Endothelial cell (in vitro differentiated cells): ENCODE data around the gene CCT4. TPM values are rescaled to one million over a fixed set of nuclear protein-coding genes. Genes with fewer than 3 reads are reported as not detected.

Source experiments
- DNase-seq: peaks from one replicate; pipeline ENCODE4 v3.0.0; 2021; ENCODE audit warnings: low spot score
- H3K27ac Mint-ChIP-seq: one replicate; pipeline ENCODE4 v1.8.0; 2021; ENCODE audit warnings: mixed read lengths, inconsistent platforms; ENCODE audit not compliant: unreplicated experiment
- H3K27me3 Mint-ChIP-seq: one replicate; pipeline ENCODE4 v1.8.0; 2021; ENCODE audit warnings: mild to moderate bottlenecking, moderate library complexity, mixed read lengths, inconsistent platforms; ENCODE audit not compliant: unreplicated experiment
- H3K36me3 Mint-ChIP-seq: one replicate; pipeline ENCODE4 v1.8.0; 2021; ENCODE audit warnings: mild to moderate bottlenecking, low read depth, mixed read lengths, inconsistent platforms; ENCODE audit not compliant: unreplicated experiment
- H3K4me1 Mint-ChIP-seq: one replicate; pipeline ENCODE4 v1.8.0; 2021; ENCODE audit warnings: mild to moderate bottlenecking, mixed read lengths, inconsistent platforms; ENCODE audit not compliant: unreplicated experiment
- H3K4me3 Mint-ChIP-seq: one replicate; pipeline ENCODE4 v1.8.0; 2021; ENCODE audit warnings: mild to moderate bottlenecking, mixed read lengths, inconsistent platforms; ENCODE audit not compliant: unreplicated experiment
- H3K9me3 Mint-ChIP-seq: one replicate; pipeline ENCODE4 v1.8.0; 2021; ENCODE audit warnings: mixed read lengths, inconsistent platforms; ENCODE audit not compliant: unreplicated experiment
- total RNA-seq: library from RNA; stranded (reverse); fragmentation: NEBNext Ultra II Directional; extraction: Animal tissue kit (Norgen Biotek cat#: 25700); gene quantifications from one replicate; pipeline ENCODE4 v1.2.1, GENCODE V29; 2021; ENCODE audit not compliant: unreplicated experiment
- TF ChIP-seq, protein P1 (sequence below): fragments of 200-600 bp; sonication (generic); IDR thresholded peaks from one replicate; pipeline ENCODE4 v1.5.0; 2021; ENCODE audit warnings: antibody characterized with exemption; ENCODE audit not compliant: unreplicated experiment

CCT4 gene
- total RNA-seq, 1 donor from 2014 or later, result 200 TPM

DNA sequence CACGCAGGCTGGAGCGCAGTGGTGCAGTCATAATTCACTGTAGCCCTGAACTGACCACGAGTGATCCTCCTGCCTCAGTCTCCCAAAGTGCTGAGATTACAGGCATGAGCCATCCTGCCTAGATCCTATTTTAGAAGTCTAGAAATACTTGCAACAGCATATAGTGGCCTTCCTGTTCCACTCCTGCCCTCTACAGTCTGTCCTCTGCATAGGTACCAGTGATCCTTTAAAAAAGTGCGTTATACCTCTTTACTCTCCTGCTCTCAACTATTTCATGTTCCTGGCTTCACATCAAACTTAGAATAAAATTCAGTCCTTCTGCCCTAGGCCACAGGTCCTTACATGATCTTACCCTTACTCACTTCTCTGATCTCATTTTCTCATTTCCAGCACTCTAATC is 23.1 kb upstream of the CCT4 start:
- Mint-ChIP-seq H3K36me3 (no peaks in the 10 kb centered on the region), H3K9me3 (no peaks in the 10 kb centered on the region), H3K4me1 (no peaks in the 10 kb centered on the region), H3K27ac (no peak overlapping the region), H3K4me3 (no peak overlapping the region), H3K27me3 (no peaks in the 10 kb centered on the region)
- no peak for DNase-seq
- TF ChIP-seq, protein P1, sequence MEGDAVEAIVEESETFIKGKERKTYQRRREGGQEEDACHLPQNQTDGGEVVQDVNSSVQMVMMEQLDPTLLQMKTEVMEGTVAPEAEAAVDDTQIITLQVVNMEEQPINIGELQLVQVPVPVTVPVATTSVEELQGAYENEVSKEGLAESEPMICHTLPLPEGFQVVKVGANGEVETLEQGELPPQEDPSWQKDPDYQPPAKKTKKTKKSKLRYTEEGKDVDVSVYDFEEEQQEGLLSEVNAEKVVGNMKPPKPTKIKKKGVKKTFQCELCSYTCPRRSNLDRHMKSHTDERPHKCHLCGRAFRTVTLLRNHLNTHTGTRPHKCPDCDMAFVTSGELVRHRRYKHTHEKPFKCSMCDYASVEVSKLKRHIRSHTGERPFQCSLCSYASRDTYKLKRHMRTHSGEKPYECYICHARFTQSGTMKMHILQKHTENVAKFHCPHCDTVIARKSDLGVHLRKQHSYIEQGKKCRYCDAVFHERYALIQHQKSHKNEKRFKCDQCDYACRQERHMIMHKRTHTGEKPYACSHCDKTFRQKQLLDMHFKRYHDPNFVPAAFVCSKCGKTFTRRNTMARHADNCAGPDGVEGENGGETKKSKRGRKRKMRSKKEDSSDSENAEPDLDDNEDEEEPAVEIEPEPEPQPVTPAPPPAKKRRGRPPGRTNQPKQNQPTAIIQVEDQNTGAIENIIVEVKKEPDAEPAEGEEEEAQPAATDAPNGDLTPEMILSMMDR, result no peak

DNA sequence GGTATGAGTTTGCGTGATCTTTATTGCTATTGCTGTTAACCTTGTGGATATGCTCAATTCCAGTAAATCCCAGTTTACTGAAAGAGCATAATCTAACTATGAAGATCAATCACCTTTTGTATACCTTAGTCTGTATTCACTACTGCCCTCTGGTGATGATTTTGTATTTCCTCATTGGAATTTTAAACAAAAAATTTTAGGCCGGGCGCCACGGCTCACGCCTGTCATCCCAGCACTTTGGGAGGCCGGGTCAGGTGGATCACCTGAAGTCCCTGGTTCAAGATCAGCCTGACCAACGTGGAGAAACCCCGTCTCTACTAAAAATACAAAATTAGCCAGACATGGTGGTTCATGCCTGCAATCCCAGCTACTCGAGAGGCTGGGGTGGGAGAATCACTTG is 22.1 kb upstream of the CCT4 start:
- Mint-ChIP-seq H3K36me3 (no peaks in the 10 kb centered on the region), H3K4me3 (no peak overlapping the region), H3K27me3 (peaks cover 2% of the 10 kb centered on the region), H3K27ac (no peak overlapping the region), H3K4me1 (no peaks in the 10 kb centered on the region), H3K9me3 (no peaks in the 10 kb centered on the region)
- TF ChIP-seq, protein P1, result peak; percentile 38
- no peak for DNase-seq

DNA sequence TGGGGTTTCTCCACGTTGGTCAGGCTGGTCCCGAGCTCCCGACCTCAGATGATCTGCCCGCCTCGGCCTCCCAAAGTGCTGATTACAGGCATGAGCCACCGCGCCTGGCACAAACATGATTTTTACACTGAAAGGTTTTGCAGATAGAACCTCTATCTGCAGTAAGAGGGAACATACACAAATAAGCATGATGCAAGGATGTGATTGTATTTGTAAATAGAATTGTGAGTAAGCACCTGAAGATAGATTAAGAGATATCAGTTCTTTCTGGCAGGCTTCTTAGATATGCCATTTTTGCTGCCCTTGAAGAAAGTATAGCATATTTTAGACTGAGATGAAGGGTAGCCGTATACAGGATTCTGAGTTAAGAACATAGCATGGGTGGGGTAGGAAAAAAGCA is 20.7 kb upstream of the CCT4 start:
- H3K27me3 Mint-ChIP-seq, result peaks cover 2% of the 10 kb centered on the region
- no peak for DNase-seq
- no peaks in the 10 kb centered on the region for H3K9me3 Mint-ChIP-seq
- H3K4me1 Mint-ChIP-seq, result no peaks in the 10 kb centered on the region
- TF ChIP-seq, protein P1, result no peak
- H3K27ac Mint-ChIP-seq, result no peak overlapping the region
- no peaks in the 10 kb centered on the region for H3K36me3 Mint-ChIP-seq
- H3K4me3 Mint-ChIP-seq, result no peak overlapping the region

DNA sequence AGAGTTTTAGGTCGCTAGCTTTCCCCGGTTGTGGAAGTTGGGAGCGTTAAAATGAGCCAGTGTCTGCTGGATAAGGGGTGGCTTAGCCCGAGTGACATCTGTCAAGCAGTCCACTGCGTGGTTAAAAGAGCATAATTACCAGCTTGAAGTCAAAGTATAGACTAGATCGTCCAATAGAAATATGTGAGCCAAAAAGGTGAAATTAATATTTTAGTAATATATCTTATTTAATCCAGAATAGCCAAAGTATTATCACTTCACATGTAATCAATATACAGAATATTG is 17.7 kb upstream of the CCT4 start:
- TF ChIP-seq, protein P1, result no peak
- Mint-ChIP-seq H3K4me1 (no peaks in the 10 kb centered on the region), H3K4me3 (peak overlapping the region; percentile 99), H3K36me3 (no peaks in the 10 kb centered on the region), H3K27ac (peak overlapping the region; percentile 61), H3K9me3 (no peaks in the 10 kb centered on the region), H3K27me3 (peaks cover 2% of the 10 kb centered on the region)
- DNase-seq, result no peak

DNA sequence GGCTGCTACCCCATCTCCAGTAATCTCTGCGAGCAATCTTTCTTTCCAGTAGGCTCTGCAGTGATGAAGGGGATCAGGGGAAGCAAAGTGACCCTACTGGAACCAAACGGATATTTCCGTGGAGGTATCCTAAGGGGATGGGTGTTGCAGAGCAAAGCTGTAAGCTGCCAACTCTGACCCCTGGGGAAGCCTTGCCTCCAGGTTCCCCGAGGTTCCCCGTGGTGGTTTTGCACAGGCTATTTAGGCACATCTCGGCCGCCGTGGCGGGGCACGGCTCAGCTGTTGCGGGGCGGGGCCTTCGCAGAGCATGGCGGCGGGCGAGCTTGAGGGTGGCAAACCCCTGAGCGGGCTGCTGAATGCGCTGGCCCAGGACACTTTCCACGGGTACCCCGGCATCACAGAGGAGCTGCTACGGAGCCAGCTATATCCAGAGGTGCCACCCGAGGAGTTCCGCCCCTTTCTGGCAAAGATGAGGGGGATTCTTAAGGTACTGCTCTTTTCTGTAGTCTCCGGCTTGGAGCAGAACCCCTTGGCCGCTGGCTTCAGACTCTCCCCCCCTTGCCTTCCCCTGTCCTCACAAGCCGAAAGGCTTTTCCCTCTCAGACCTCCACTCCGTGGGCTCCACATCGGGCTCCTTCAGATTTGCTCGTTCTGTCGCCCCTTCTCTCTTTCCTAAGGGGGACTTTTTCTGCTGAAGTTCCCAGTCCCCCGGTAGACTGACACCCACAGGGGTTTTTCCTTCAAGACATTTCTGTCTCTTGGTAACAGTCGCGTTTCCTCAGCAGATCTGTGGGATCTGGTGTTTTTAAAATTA is 17.1 kb upstream of the CCT4 start, which contains the start of gene COMMD1:
COMMD1 (plus strand) TSS at position 303 of the 814 bp plus-strand sequence; CDS start at position 308, 5 bp downstream.
- peaks cover 2% of the 10 kb centered on the region for H3K27me3 Mint-ChIP-seq
- H3K4me3 Mint-ChIP-seq, result peak within 1 kb of the TSS; percentile 99
- no peaks in the 10 kb centered on the region for H3K36me3 Mint-ChIP-seq
- TF ChIP-seq, protein P1, result no peak
- peak within 1 kb of the TSS; percentile 61 for H3K27ac Mint-ChIP-seq
- DNase-seq, result peak; percentile 75
- H3K9me3 Mint-ChIP-seq, result no peaks in the 10 kb centered on the region
- peaks cover under 1% of the 10 kb centered on the region for H3K4me1 Mint-ChIP-seq
